ENCODE results near the gene C5AR2. TPM values are rescaled to one million over a fixed set of nuclear protein-coding genes. Genes with fewer than 3 reads are reported as not detected.
"Not testable (repeated sequence)": the region's sequence is repeated elsewhere in the genome, so short reads cannot be mapped to it uniquely, and the experiment has no call there.

C5AR2 gene
- total RNA-seq, 1 experiment from 2014 or later, result not detected

- BruUV-seq (replicated peaks), result no TSS peak
- DNase-seq (ENCODE audit: low spot score), result no peak
- Histone ChIP-seq H3K4me3 (ENCODE audit: low read depth, low read length, poor library complexity, severe bottlenecking) (no peak overlapping the region), H3K27ac (ENCODE audit: low read depth, low read length, poor library complexity, severe bottlenecking) (no peak overlapping the region), H3K36me3 (ENCODE audit: insufficient read depth, low read length, poor library complexity, severe bottlenecking) (peaks cover 31% of the 10 kb centered on the region), H3K27me3 (replicated peaks; ENCODE audit: insufficient read depth, low read depth, low read length, poor library complexity) (no peaks in the 10 kb centered on the region), H3K4me1 (ENCODE audit: insufficient read depth, low read length, poor library complexity, severe bottlenecking) (no peaks in the 10 kb centered on the region), H3K9me3 (ENCODE audit: low read depth, low read length, poor library complexity, severe bottlenecking) (no peaks in the 10 kb centered on the region)
- TF ChIP-seq EZH2 (IDR thresholded peaks at IDR 0.05; ENCODE audit: borderline replicate concordance, low read depth, low read length, poor library complexity, severe bottlenecking) (no peak), CTCF (conservative IDR thresholded peaks at IDR 0.05; ENCODE audit: low read depth, low read length) (no peak)
- ChIA-PET POLR2A (ENCODE audit: low non-redundant PET) (no interaction called here), CTCF (no interaction called here)
- intact Hi-C loops (cut with micrococcal nuclease; ENCODE audit: unreplicated experiment), result no loop called here
Measured at GRCh38 chr19:47381653-47382279, 49.8 kb downstream of the C5AR2 start.

- DNase-seq (ENCODE audit: low spot score); H3K27ac ChIP-seq (ENCODE audit: low read depth, low read length, poor library complexity, severe bottlenecking); BruUV-seq (replicated peaks); POLR2A ChIA-PET (ENCODE audit: low non-redundant PET); H3K4me1 ChIP-seq (ENCODE audit: insufficient read depth, low read length, poor library complexity, severe bottlenecking); CTCF ChIA-PET; H3K4me3 ChIP-seq (ENCODE audit: low read depth, low read length, poor library complexity, severe bottlenecking); intact Hi-C loops (cut with micrococcal nuclease; ENCODE audit: unreplicated experiment); H3K27me3 ChIP-seq (replicated peaks; ENCODE audit: insufficient read depth, low read depth, low read length, poor library complexity); H3K9me3 ChIP-seq (ENCODE audit: low read depth, low read length, poor library complexity, severe bottlenecking): not testable (repeated sequence)
- peaks cover 25% of the 10 kb centered on the region for H3K36me3 ChIP-seq (ENCODE audit: insufficient read depth, low read length, poor library complexity, severe bottlenecking)
Measured at GRCh38 chr19:47383890-47384289, 51.9 kb downstream of the C5AR2 start.

GRCh38 chr19:47384533-47384932, 52.6 kb downstream of the C5AR2 start:
- H3K27ac ChIP-seq (ENCODE audit: low read depth, low read length, poor library complexity, severe bottlenecking); intact Hi-C loops (cut with micrococcal nuclease; ENCODE audit: unreplicated experiment); POLR2A ChIA-PET (ENCODE audit: low non-redundant PET); BruUV-seq (replicated peaks); H3K27me3 ChIP-seq (replicated peaks; ENCODE audit: insufficient read depth, low read depth, low read length, poor library complexity); DNase-seq (ENCODE audit: low spot score); H3K9me3 ChIP-seq (ENCODE audit: low read depth, low read length, poor library complexity, severe bottlenecking); CTCF ChIA-PET; H3K4me1 ChIP-seq (ENCODE audit: insufficient read depth, low read length, poor library complexity, severe bottlenecking); H3K4me3 ChIP-seq (ENCODE audit: low read depth, low read length, poor library complexity, severe bottlenecking): not testable (repeated sequence)
- H3K36me3 ChIP-seq (ENCODE audit: insufficient read depth, low read length, poor library complexity, severe bottlenecking), result peaks cover 23% of the 10 kb centered on the region

GRCh38 chr19:47386582-47386981, 54.6 kb downstream of the C5AR2 start:
- H3K27ac ChIP-seq (ENCODE audit: low read depth, low read length, poor library complexity, severe bottlenecking); H3K36me3 ChIP-seq (ENCODE audit: insufficient read depth, low read length, poor library complexity, severe bottlenecking); H3K4me1 ChIP-seq (ENCODE audit: insufficient read depth, low read length, poor library complexity, severe bottlenecking); H3K9me3 ChIP-seq (ENCODE audit: low read depth, low read length, poor library complexity, severe bottlenecking); DNase-seq (ENCODE audit: low spot score); H3K4me3 ChIP-seq (ENCODE audit: low read depth, low read length, poor library complexity, severe bottlenecking); intact Hi-C loops (cut with micrococcal nuclease; ENCODE audit: unreplicated experiment); CTCF ChIA-PET; BruUV-seq (replicated peaks); POLR2A ChIA-PET (ENCODE audit: low non-redundant PET); H3K27me3 ChIP-seq (replicated peaks; ENCODE audit: insufficient read depth, low read depth, low read length, poor library complexity): not testable (repeated sequence)

- H3K4me3 ChIP-seq (ENCODE audit: low read depth, low read length, poor library complexity, severe bottlenecking); CTCF ChIA-PET; H3K4me1 ChIP-seq (ENCODE audit: insufficient read depth, low read length, poor library complexity, severe bottlenecking); H3K9me3 ChIP-seq (ENCODE audit: low read depth, low read length, poor library complexity, severe bottlenecking); DNase-seq (ENCODE audit: low spot score); H3K27me3 ChIP-seq (replicated peaks; ENCODE audit: insufficient read depth, low read depth, low read length, poor library complexity); H3K27ac ChIP-seq (ENCODE audit: low read depth, low read length, poor library complexity, severe bottlenecking); H3K36me3 ChIP-seq (ENCODE audit: insufficient read depth, low read length, poor library complexity, severe bottlenecking); BruUV-seq (replicated peaks); POLR2A ChIA-PET (ENCODE audit: low non-redundant PET); intact Hi-C loops (cut with micrococcal nuclease; ENCODE audit: unreplicated experiment): not testable (repeated sequence)
Measured at GRCh38 chr19:47387623-47388022, 55.6 kb downstream of the C5AR2 start.

- H3K27ac ChIP-seq (ENCODE audit: low read depth, low read length, poor library complexity, severe bottlenecking); H3K4me1 ChIP-seq (ENCODE audit: insufficient read depth, low read length, poor library complexity, severe bottlenecking); H3K36me3 ChIP-seq (ENCODE audit: insufficient read depth, low read length, poor library complexity, severe bottlenecking); H3K27me3 ChIP-seq (replicated peaks; ENCODE audit: insufficient read depth, low read depth, low read length, poor library complexity); BruUV-seq (replicated peaks); POLR2A ChIA-PET (ENCODE audit: low non-redundant PET); intact Hi-C loops (cut with micrococcal nuclease; ENCODE audit: unreplicated experiment); H3K4me3 ChIP-seq (ENCODE audit: low read depth, low read length, poor library complexity, severe bottlenecking); DNase-seq (ENCODE audit: low spot score); H3K9me3 ChIP-seq (ENCODE audit: low read depth, low read length, poor library complexity, severe bottlenecking): not testable (repeated sequence)
- CTCF ChIA-PET, result interaction anchor here (0.5 kb wide), 1 partner anchor 319 kb away, joined by 5 read pairs; no protein-coding TSS in a partner anchor
Measured at GRCh38 chr19:47388721-47389120, 56.7 kb downstream of the C5AR2 start.

Data from A673 (cell line).